Mucosa of stomach (tissue), 1 donor: Measurements from ENCODE around the gene IQCK.

Experiments used
- H3K27me3 ChIP-seq: one replicate; pipeline ENCODE4 v1.7.0; 2013; ENCODE audit warnings: mild to moderate bottlenecking, low read length; ENCODE audit not compliant: control insufficient read depth, insufficient read depth
- H3K36me3 ChIP-seq: one replicate; pipeline ENCODE4 v1.7.0; 2013; ENCODE audit warnings: low read length; ENCODE audit not compliant: control insufficient read depth, insufficient read depth
- H3K4me1 ChIP-seq: one replicate; pipeline ENCODE4 v1.7.0; 2013; ENCODE audit warnings: mild to moderate bottlenecking, low read length; ENCODE audit not compliant: control insufficient read depth, insufficient read depth
- H3K4me3 ChIP-seq: one replicate; pipeline ENCODE4 v1.7.0; 2013; ENCODE audit warnings: low read length
- H3K9ac ChIP-seq: one replicate; pipeline ENCODE4 v1.7.0; 2013; ENCODE audit warnings: mild to moderate bottlenecking, low read length, moderate library complexity
- H3K9me3 ChIP-seq: one replicate; pipeline ENCODE4 v1.7.0; 2013; ENCODE audit warnings: mild to moderate bottlenecking, low read length, moderate library complexity; ENCODE audit not compliant: control insufficient read depth
- donor health status: Pancreatic carcinoma.

Gene IQCK

DNA sequence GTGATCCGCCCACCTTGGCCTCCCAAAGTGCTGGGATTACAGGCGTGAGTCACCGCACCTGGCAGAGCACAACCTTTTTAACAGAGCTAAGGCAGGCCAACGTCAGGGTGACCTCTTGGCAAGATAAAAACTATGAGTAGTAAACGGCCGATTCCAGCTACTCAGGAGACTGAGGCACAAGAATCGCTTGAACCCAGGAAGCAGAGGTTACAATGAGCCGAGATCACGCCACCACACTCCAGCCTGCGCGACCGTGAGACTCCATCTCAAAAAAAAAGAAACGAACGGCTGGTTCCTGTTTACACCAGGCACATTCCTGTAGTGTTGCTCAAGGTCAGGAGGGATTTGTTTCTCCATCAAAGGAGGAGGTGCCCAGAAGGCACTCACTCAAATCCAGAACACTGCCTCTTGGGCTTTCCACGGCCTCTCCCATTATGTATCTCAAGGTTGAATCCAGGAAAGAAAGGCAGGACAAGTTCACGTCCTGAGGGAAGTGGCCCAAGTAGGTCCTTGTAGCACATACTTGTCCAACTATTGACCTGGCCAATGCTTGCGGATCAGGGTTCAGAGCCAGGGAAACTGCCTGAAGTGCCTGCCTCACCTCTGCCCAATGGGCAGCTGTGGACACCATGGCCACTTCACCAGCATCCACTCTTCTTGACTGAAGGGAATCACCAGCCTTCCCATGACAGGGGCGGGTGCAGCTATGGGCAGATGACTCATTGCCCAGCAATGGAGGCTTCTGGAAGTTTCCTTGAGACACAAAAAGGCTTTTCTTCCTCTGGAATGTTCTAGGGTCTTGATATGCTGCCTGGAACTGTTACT is 13.5 kb upstream of the IQCK start:
- Histone ChIP-seq H3K4me1 (peaks cover 16% of the 10 kb centered on the region), H3K4me3 (no peak overlapping the region), H3K36me3 (no peaks in the 10 kb centered on the region), H3K9me3 (no peaks in the 10 kb centered on the region), H3K9ac (no peak overlapping the region), H3K27me3 (no peaks in the 10 kb centered on the region)

DNA sequence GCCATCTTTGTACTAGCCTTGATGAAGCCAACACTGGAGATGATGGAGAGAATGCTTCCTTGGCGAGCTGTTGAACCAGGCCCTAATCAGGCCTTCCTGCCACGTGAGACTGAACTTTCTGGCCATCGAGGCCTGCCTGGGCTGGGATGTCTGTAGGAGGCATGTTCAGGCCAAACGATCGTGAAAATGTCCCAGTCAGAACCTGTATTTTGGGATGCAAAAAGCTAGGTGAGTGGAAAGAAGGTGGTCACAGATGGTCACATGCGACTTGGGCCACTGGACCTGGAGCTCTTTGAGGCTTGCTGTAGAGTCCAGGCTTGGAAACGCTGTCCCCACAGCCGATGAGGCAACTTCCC is 12.9 kb upstream of the IQCK start:
- no peaks in the 10 kb centered on the region for H3K36me3 ChIP-seq
- H3K4me3 ChIP-seq: no peak overlapping the region
- H3K9me3 ChIP-seq: no peaks in the 10 kb centered on the region
- no peaks in the 10 kb centered on the region for H3K27me3 ChIP-seq
- H3K9ac ChIP-seq: no peak overlapping the region
- peaks cover 10% of the 10 kb centered on the region for H3K4me1 ChIP-seq

DNA sequence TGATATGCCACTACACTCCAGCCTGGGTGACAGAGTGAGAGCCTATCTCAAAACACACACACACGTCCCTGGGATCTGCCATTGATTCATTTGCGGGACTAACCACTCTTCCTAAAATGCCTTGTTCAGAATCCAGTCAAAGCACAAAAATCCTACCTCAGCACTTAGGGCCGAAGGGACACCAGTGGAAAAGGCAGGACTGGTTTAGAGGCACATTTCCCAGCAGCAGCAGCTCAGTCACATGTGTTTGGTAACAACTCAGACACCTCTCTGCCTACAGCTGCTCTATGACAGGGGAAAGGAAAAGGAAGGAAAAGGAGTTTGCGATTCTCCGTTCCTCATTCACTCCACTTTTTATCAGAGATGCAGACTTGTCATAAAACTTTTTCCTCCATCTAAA is 12.2 kb upstream of the IQCK start:
- Histone ChIP-seq H3K4me3 (no peak overlapping the region), H3K4me1 (peaks cover 3% of the 10 kb centered on the region), H3K27me3 (no peaks in the 10 kb centered on the region), H3K36me3 (no peaks in the 10 kb centered on the region), H3K9ac (no peak overlapping the region), H3K9me3 (no peaks in the 10 kb centered on the region)

DNA sequence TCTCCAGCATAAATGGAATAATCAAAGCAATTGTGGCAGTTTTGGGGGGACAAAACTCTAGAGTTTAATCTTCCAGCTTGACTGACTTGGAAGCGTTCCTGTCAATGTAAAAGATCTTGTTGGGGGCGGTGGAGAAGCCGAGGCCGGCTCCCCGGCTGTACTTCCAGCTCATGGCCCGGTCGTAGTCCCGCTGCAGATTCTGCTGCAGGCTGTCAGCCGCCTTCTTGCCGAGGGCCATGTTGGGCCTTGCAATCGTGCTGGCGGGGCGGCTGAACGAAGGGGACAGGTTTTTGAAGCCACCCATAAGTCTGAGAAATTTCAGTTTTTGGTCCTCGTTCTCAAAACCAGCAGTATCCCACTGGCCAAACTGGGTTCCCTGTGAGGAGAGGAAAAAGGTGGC is 11.2 kb upstream of the IQCK start:
- H3K9ac ChIP-seq: no peak overlapping the region
- no peaks in the 10 kb centered on the region for H3K36me3 ChIP-seq
- H3K27me3 ChIP-seq: no peaks in the 10 kb centered on the region
- no peaks in the 10 kb centered on the region for H3K9me3 ChIP-seq
- no peaks in the 10 kb centered on the region for H3K4me1 ChIP-seq
- no peak overlapping the region for H3K4me3 ChIP-seq

DNA sequence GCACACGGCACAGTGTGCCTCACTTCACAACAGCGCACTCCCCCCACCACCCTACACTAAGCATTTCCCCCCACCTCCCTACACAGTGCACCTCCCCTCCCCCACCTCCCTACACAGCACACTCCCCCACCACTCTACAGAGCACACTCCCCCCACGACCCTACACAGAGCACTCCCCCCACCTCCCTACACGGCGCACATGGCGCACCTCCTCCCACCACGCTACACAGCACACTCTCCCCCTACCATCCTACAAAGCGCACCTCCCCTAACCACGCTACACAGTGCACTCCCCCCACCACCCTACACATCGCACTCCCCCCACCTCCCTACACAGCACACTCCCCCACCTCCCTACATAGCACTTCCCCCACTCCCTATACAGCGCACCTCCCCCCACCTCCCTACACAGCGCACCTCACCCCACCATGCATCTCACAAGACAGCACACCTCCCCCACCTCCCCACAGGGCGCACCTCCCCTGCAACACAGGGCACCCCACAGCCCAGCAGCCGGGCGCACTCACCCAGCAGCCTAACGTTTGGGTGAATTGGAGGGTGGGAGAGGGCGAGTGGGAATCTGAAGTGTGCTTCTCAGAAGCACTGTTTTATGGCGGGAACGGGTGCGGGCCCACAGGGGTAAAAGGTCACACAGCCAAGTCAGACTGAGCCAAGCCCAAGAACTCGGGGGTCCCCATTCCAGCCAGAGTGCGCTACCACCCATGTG is 10.3 kb upstream of the IQCK start:
- no peaks in the 10 kb centered on the region for H3K36me3 ChIP-seq
- no peaks in the 10 kb centered on the region for H3K9me3 ChIP-seq
- H3K27me3 ChIP-seq: no peaks in the 10 kb centered on the region
- H3K4me3 ChIP-seq: no peak overlapping the region
- no peak overlapping the region for H3K9ac ChIP-seq
- no peaks in the 10 kb centered on the region for H3K4me1 ChIP-seq

DNA sequence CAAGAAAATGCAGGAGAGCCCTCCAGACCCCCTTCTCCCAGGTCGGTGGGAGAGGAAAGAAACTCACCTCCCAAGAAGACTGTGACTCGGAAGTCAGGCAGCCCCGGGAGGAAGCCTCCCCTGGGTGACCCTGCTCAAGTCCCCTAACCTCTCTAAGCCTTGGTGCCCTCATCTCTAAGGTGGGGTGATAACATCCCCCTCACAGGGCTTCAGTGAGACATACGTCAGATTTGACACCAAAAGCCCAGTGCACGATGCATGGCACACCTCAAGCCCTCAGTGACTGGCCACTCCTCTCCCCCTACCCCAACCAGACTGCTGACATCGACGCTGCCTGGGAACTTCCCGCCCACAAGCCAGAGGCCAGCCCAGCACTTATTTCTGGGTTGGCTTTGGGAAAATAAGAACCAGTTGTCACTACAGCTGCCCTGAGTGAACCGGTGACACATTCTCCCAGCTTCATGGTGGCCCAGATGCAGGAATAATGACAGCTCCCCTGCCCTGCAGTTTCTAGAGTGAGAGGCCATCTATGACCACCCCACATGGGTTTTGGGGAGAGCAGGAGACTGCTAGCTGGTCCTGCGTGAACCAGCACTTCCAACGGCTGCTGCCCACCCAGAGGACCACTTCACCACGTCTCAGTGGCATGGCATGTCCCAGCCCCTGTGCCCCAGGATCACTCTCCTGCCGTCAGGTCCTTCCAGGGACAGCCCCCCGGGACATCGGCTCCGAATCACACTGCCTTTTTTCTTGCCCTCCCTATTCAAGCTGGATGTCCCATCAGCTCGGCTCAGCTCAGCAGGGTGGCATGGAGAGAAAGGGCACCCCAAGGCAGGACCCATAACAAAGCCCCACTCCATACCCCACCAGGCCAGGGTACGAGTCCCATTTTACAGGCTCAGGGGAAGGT is 9.5 kb upstream of the IQCK start:
- Histone ChIP-seq H3K9me3 (no peaks in the 10 kb centered on the region), H3K4me1 (no peaks in the 10 kb centered on the region), H3K4me3 (no peak overlapping the region), H3K36me3 (no peaks in the 10 kb centered on the region), H3K27me3 (no peaks in the 10 kb centered on the region), H3K9ac (no peak overlapping the region)

DNA sequence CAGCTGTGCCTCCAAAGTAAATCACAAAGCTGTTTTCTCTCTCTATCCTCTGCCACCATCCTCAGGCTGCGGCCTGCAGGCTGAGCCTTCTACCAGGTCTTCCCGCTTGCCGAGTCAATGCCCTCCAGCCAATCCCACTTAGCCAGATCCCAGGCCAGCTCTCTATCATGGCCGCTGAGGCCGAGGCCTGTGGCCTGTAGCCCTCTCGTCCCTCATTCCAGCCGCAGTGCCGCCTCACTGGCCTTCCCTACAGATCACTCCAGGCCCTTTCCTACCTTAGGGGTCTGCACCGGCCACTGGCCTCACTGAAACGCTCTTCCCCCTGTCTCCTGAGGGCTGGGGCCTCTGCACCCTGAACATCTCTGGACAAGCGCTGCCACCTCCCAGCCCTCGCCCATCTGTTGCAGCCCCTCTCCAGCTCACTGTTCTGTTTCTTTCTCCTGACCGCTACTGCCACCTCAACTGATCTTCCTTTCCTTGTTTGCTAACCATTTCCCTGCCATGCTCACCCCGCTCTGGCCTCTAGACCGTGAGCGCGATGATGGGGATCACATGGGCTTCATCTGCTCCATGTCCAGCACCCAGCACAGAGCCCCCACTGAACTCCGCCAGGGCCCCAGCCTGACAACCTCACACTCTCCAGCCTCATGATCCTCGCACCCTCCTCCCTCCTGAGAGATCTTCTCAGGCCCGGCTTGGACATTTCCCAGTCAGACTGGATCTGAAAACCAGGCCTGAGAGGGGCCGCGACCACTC is 8.5 kb upstream of the IQCK start:
- no peaks in the 10 kb centered on the region for H3K4me1 ChIP-seq
- H3K9me3 ChIP-seq: no peaks in the 10 kb centered on the region
- no peak overlapping the region for H3K4me3 ChIP-seq
- H3K36me3 ChIP-seq: no peaks in the 10 kb centered on the region
- H3K27me3 ChIP-seq: no peaks in the 10 kb centered on the region
- H3K9ac ChIP-seq: no peak overlapping the region

DNA sequence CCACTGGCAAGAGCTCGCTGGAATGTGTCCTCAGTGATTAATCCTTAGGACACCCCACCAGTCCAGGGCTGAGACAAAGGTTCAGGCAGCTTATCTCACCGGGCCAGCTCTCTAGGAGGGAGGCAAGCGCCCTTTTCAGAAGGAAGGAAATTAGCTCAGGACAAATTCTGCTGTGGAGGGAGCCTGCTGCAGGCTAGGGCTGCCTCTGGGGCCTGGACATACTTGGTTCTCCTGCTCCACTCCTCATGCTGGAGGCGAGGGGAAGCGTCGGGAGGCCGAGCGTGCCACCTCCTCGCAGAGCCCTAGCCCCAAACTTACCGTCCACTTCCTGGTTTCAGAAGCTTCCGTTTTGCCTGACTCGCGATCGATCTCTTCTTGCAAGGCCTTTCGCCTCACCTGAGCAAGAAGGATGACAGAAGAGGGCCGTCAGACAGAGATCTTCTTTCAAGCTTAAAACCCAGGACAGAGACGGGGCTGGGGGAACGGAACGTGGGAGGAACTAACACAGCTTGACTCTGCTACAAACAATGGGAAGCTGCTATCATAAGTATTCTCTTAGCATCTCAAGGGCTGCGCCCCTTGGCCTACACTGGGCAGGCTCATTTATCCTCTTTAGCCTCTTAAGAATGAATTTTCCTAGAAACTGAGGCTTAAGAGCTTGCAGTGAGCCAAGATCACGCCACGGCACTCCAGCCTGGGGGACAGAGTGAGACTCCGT is 7.7 kb upstream of the IQCK start:
- Histone ChIP-seq H3K4me3 (no peak overlapping the region), H3K9ac (no peak overlapping the region), H3K9me3 (no peaks in the 10 kb centered on the region), H3K4me1 (no peaks in the 10 kb centered on the region), H3K27me3 (no peaks in the 10 kb centered on the region), H3K36me3 (no peaks in the 10 kb centered on the region)

DNA sequence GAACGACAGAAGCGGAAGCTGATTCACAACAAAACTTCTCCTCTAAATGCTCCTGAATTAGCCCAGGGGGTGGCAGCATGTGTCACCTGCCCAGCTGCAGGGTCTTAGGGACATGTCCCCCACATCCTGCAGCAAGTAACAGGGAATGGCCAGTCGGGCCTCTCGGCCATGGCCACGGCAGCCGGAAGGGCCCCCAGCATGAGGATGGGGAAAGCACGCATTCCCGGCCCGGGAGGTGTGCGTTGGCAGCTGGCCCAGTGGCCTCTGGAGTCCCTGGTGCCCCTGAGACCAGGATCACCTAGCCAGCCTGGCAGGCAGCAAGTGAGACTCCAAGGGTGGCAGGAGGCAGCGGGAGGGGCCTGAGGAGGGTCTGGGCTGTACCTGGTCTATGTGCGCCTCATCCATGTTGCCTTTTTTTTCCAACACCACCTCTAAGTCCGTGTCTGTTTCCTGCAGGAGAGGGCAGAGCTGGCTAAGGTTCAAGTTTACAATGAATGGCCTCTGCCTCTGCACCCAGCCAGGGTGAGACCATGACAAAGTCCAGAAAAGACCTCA is 7.0 kb upstream of the IQCK start:
- Histone ChIP-seq H3K9me3 (no peaks in the 10 kb centered on the region), H3K4me3 (no peak overlapping the region), H3K36me3 (no peaks in the 10 kb centered on the region), H3K4me1 (peaks cover 5% of the 10 kb centered on the region), H3K27me3 (no peaks in the 10 kb centered on the region), H3K9ac (no peak overlapping the region)

DNA sequence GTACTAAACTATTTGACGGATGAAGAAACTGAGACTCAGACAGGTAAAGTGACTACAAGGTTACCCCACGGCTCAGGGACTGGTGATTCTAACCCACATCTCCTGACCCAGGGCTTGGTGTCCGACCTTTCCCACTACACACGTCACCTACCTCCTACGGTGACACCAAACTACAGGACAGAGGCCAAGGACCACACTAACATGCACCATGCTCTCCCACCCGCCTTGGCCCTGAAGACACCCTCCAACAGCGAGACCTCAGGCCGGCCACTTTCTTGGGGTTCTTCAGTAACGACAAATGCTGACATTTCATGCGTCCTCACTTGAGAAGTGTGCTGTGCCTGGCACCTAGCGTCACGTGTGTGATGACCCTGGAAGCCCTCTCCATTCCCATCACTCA is 6.4 kb upstream of the IQCK start:
- Histone ChIP-seq H3K9me3 (no peaks in the 10 kb centered on the region), H3K4me1 (peaks cover 5% of the 10 kb centered on the region), H3K27me3 (no peaks in the 10 kb centered on the region), H3K36me3 (no peaks in the 10 kb centered on the region), H3K9ac (no peak overlapping the region), H3K4me3 (no peak overlapping the region)
